ENCODE data around the gene GRIK4.

Gene GRIK4

GRCh38 chr11:120712881-120713280 lies 201.3 kb downstream of the GRIK4 start:
- DNase-seq, result no peak

- DNase-seq, result no peak
Observed at GRCh38 chr11:120713296-120713695, 201.7 kb downstream of the GRIK4 start.

DNA sequence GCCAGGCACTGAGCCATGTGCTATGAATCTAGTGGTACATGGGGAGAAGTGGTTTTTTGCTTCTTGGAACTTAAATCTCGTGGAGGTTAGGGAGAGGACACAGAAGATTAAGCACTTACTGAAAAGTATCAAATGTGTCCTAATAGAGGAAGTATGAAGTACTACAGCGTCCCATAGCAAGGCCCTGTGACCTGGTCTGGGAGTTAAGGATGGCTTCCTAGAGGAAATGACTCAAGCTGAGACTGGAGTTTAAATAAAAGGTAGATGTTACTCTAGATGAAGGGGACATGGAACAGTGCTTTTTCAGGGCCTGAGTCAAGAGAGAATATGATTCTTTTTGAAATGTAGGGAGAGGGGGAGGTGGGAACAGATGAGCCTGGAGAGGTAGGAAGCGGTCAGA lies 202.9 kb downstream of the GRIK4 start:
- no peak for DNase-seq

DNA sequence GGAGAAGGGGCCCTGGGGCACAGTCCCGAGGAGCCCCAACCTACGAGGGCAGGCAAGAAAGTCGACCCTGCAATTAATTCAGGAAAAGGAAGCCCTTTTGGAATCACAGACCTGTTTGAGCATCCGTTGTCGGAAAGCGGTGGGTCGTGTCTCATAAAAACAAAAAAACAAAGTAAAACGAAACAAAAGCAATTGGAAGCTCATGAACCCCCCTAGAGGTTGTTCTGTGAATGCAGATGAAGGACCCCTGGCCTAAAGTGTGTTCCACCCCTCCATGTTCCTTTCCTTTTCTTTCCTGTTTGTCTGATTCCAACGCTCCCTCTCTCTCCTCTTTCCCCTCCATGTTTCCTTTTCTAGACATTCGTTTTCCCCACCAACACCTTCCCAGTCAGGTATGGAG lies 203.7 kb downstream of the GRIK4 start:
- no peak for DNase-seq

- no peak for DNase-seq
Observed at GRCh38 chr11:120717042-120717441, 205.5 kb downstream of the GRIK4 start.

- no peak for DNase-seq
Observed at GRCh38 chr11:120717623-120718022, 206.1 kb downstream of the GRIK4 start.

DNA sequence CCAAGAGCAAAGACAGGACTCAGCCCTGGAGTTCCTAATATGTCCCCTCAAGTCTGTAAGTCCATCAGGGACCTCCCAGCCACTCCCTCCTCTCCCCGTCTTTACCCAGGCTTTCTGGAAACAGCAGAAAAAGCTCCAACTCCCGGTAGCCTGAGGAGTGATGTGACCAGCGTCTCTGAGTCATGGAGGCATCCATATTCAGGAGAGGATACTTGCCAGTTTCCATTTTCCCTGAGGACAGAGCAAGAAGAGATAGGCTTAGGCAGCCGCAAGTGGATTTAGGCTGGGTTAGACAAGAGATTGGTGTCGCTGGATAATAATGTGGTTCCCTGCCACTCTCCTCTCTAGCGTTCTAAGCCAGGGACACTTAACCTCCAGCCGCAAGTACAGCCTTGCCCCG lies 206.6 kb downstream of the GRIK4 start:
- DNase-seq, result no peak

- DNase-seq, result no peak
Observed at GRCh38 chr11:120719348-120719747, 207.8 kb downstream of the GRIK4 start.

DNA sequence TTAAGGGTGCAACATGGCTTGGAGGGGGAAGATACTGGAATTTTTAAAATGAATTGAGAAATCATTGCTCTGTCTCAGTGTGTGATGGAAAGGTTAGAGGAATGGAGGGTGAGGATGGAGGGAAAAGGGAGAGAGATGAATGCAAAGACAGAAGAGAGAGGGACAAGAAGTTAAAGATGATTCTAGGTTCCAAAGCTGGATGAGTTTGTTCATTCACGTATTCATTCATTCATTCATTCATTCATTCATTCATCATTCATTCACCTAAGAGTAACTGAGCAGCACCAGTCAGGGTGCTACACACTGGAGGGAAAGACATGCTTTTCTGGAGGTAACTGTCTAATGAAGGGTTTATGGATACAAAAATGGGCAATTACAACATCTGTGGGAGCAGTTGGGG lies 209.2 kb downstream of the GRIK4 start:
- no peak for DNase-seq

GRCh38 chr11:120722524-120722923 lies 211.0 kb downstream of the GRIK4 start:
- no peak for DNase-seq

- DNase-seq, result no peak
Observed at GRCh38 chr11:120723751-120724150, 212.2 kb downstream of the GRIK4 start.

DNA sequence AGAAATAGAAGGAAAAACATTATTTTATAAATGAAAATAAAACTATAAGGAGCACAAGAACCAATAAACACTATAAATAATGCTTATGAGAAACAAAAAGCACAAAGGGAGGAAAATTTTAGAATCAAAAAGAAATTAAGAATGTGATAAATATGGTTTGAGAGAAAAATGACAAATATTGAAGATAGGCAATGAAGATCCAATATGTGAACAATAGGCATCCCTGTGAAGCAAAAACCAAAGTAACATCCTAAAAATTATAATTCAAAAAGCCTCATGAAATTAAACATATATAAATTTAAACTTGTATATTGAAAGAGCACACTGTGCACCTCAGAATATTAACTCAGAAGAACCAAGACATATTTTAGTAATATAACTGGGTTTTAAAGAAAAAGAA lies 216.2 kb downstream of the GRIK4 start:
- DNase-seq, result no peak

DNA sequence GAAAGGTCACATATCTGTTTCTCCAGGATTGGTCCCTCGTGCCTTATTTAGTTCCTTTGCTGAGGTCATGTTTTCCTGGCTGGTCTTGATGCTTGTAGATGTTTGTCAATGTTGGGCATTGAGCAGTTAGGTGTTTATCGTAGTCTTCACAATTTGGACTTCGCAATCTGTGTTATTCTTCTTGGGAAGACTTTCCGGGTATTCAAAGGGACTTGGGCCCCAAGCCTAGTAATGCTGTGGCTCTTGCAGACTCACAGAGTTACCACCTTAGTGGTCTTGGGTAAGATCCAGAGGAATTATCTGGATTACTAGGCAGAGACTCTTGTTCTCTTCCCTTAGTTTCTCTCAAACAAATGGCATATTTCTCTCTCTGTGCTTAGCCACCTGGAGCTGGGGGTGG lies 223.5 kb downstream of the GRIK4 start:
- DNase-seq, result no peak

GRCh38 chr11:120738516-120739046 lies 227.0 kb downstream of the GRIK4 start:
- no peak for DNase-seq

- no peak for DNase-seq
Observed at GRCh38 chr11:120739780-120740179, 228.2 kb downstream of the GRIK4 start.

- no peak for DNase-seq
Observed at GRCh38 chr11:120740380-120740779, 228.8 kb downstream of the GRIK4 start.

- no peak for DNase-seq
Observed at GRCh38 chr11:120744016-120744994, 232.8 kb downstream of the GRIK4 start.

DNA sequence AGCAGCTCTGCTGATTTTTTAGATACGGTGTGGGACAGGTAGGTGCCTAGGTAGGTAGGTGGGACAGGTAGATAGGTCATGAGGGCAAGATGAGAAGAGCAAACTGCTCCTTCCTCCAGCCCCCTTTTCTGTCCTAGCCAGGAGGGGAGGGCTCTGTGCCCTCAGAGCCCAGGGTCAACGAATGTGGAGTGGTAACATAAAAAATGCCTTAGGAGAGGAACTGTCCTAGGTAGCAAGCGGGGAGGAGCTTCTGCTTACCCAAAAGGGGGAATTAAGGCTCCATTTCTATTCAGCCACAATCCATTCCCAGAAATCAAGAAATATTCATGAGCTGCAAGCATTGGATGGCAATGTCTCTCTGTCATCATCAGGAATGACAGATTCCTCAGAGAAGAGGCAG lies 234.8 kb downstream of the GRIK4 start:
- DNase-seq, result no peak

DNA sequence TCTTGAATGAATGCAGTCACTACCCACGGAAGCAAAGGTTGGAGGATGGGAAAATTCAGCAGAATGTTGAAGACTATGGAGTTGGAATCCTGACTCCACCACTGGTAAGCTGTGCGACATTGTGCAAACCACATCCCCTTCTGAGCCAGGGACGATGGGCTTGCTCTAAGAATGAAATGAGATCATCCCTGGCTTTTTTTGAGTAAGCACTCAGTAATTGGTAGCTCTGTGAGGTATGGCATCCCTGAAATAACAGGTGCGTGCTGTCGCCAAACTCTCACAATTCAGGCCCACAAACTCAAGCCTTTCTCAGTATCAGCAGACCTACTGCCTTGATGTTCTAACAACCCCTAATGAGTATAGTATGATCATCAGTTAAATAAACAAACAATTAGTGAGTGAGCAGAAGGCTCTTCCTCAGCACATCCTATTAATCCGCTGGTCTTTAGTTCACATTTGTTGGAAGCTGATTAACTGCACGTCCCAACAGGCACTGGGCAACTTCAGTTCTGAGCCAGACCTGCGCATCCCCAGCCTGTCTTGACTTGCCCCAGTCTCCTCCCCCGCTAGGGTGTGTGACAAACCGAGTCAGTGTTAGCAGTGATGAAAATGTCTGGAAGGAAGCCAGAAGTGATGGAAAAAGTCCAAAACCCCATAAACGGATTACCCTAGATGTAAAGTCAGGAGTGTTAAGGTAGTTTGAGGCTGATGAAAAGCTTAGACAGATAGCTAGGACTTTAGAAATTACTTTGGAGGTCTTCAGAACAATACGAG lies 235.5 kb downstream of the GRIK4 start:
- no peak for DNase-seq

- DNase-seq, result no peak
Observed at GRCh38 chr11:120747850-120748814, 236.6 kb downstream of the GRIK4 start.

GRCh38 chr11:120749395-120749794 lies 237.8 kb downstream of the GRIK4 start:
- no peak for DNase-seq
